Progenitor cell of endocrine pancreas (in vitro differentiated cells): ENCODE results near the gene FBXL16. TPM values are rescaled to one million over a fixed set of nuclear protein-coding genes. Genes with fewer than 3 reads are reported as not detected.
"Not testable (repeated sequence)": the region's sequence is repeated elsewhere in the genome, so short reads cannot be mapped to it uniquely, and the experiment has no call there.

Source experiments
- DNase-seq: peaks from one replicate; pipeline ENCODE4 v3.0.0; 2021; ENCODE audit warnings: low spot score; ENCODE audit not compliant: unreplicated experiment
- H3K27ac Mint-ChIP-seq: 2 replicates; pipeline ENCODE4 v1.8.0; 2021; ENCODE audit warnings: mild to moderate bottlenecking, moderate library complexity, mixed read lengths
- H3K27me3 Mint-ChIP-seq: 2 replicates; pipeline ENCODE4 v1.8.0; 2021; ENCODE audit warnings: mixed read lengths
- H3K36me3 Mint-ChIP-seq: 2 replicates; pipeline ENCODE4 v1.8.0; 2022; ENCODE audit warnings: mixed read lengths; ENCODE audit not compliant: insufficient read depth
- H3K4me1 Mint-ChIP-seq: 2 replicates; pipeline ENCODE4 v1.8.0; 2021; ENCODE audit warnings: low read depth, mixed read lengths
- H3K4me3 Mint-ChIP-seq: 2 replicates; pipeline ENCODE4 v1.8.0; 2021; ENCODE audit warnings: low read depth, mild to moderate bottlenecking, moderate library complexity, mixed read lengths
- H3K9me3 Mint-ChIP-seq: 2 replicates; pipeline ENCODE4 v1.8.0; 2021; ENCODE audit warnings: low read depth, mixed read lengths
- CTCF ChIP-seq: fragments of 200-600 bp; sonication (generic); IDR thresholded peaks from one replicate; pipeline ENCODE4 v1.5.0; 2021; ENCODE audit warnings: antibody characterized with exemption, mild to moderate bottlenecking; ENCODE audit not compliant: unreplicated experiment
- total RNA-seq: library from RNA; stranded (reverse); gene quantifications from 2 replicates; pipeline ENCODE4 v1.2.1, GENCODE V29; 2021

Gene FBXL16
- total RNA-seq, 1 donor from 2014 or later, result 4.3 TPM

- peak; percentile 57 for DNase-seq
- no peaks in the 10 kb centered on the region for H3K9me3 Mint-ChIP-seq
- H3K27ac Mint-ChIP-seq, result peak overlapping the region; percentile 54
Observed at GRCh38 chr16:716200-716568, 10.6 kb upstream of the FBXL16 start.

DNA sequence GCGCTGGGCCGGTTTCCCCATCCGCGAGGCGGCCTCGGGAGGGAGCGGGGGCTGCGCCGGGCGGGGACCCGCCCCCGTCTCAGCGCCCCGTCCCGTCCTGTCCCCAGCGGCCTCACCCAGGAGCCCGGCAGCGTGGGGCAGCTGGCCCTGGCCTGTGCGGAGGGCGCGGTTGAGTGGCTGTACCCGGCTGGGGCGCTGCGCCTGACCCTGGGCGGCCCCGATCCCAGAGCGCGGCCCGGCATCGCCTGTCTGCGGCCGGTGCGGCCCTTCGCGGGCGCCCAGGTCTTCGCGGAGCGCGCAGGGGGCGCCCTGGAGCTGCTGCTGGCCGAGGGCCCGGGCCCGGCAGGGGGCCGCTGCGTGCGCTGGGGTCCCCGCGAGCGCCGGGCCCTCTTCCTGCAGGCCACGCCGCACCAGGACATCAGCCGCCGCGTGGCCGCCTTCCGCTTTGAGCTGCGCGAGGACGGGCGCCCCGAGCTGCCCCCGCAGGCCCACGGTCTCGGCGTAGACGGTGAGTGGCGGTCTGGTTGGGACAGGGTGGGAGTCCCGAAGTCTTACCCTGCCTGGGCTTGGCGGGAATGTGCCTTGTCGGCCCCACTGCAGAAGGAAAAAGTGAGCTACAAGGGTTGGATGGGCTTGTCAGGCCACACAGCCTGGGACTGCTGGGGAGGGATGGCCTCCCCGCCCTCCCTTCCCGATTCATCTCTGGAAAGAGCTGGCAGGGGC, 10.0 kb upstream of the FBXL16 start:
- H3K9me3 Mint-ChIP-seq, result no peaks in the 10 kb centered on the region
- H3K4me3 Mint-ChIP-seq, result peak overlapping the region; percentile 74
- peaks cover 5% of the 10 kb centered on the region for H3K27me3 Mint-ChIP-seq
- H3K4me1 Mint-ChIP-seq, result peaks cover 12% of the 10 kb centered on the region
- peak; percentile 51 for TF ChIP-seq CTCF
- peak overlapping the region; percentile 54 for H3K27ac Mint-ChIP-seq
- H3K36me3 Mint-ChIP-seq, result no peaks in the 10 kb centered on the region
- no peak for DNase-seq

More at GRCh38 chr16:716200-716568, 10.6 kb upstream of the FBXL16 start:
- Mint-ChIP-seq H3K4me1 (peaks cover 12% of the 10 kb centered on the region), H3K4me3 (peak overlapping the region; percentile 74), H3K27me3 (peaks cover 5% of the 10 kb centered on the region), H3K36me3 (no peaks in the 10 kb centered on the region)
- no peak for TF ChIP-seq CTCF

GRCh38 chr16:714558-715476, 9.2 kb upstream of the FBXL16 start, which contains the start of gene METRN:
Gene METRN (plus strand): TSS chr16:715118. CDS start chr16:715290, 172 bp downstream.
- H3K27ac Mint-ChIP-seq, result peak within 1 kb of the TSS; percentile 54
- peaks cover 9% of the 10 kb centered on the region for H3K4me1 Mint-ChIP-seq
- peak; percentile 90 for DNase-seq
- H3K27me3 Mint-ChIP-seq, result peaks cover 8% of the 10 kb centered on the region
- H3K4me3 Mint-ChIP-seq, result peak within 1 kb of the TSS; percentile 74
- no peak for TF ChIP-seq CTCF
- no peaks in the 10 kb centered on the region for H3K9me3 Mint-ChIP-seq
- no peaks in the 10 kb centered on the region for H3K36me3 Mint-ChIP-seq

DNA sequence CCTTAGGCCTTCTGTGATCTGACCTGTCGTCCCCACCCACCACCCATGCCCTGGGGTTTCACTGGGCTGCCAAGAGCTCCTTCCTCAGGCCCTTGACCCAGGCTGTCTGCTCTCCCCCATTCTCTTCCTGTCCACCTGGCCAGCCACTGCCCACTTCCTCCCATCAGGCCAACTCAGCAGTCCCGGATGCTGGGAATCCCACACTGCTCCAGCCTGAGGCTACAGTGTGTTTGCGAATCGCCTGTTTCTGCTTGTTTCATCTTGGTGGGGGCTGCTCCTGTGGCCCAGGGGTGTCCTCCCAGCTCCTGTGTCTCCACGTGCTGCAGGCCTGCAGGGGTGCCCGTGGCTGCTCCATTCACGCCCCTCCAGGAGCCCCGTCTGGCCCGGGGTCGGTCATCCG, 8.5 kb upstream of the FBXL16 start:
- no peaks in the 10 kb centered on the region for H3K36me3 Mint-ChIP-seq
- H3K4me3 Mint-ChIP-seq, result peak overlapping the region; percentile 46
- H3K4me1 Mint-ChIP-seq, result peaks cover 6% of the 10 kb centered on the region
- no peaks in the 10 kb centered on the region for H3K9me3 Mint-ChIP-seq
- H3K27me3 Mint-ChIP-seq, result peaks cover 14% of the 10 kb centered on the region
- TF ChIP-seq CTCF, result no peak
- no peak overlapping the region for H3K27ac Mint-ChIP-seq
- no peak for DNase-seq

DNA sequence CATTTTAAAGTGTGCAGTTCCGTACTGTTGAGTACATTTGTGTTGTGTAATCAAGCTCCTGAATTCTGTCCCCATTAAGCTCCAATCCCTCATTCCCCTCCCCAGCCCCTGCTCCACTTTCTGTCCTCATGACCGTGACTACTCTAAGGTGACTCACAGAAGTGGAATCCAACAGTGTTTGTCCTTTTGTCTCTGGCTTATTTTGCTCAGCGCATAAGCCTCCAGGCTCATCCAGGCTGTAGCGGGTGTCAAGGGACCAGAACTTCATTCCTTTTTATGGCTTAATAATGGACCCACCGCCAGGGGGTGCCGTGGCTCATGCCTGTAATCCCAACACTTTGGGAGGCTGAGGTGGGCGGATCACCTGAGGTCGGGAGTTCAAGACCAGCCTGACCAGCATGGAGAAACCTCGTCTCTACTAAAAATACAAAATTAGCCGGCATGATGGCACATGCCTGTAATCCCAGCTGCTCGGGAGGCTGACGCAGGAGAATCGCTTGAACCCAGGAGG, 7.2 kb upstream of the FBXL16 start:
- not testable (repeated sequence) for H3K4me1 Mint-ChIP-seq, H3K9me3 Mint-ChIP-seq, H3K36me3 Mint-ChIP-seq, DNase-seq
- TF ChIP-seq CTCF, result peak; percentile 48
- peaks cover 26% of the 10 kb centered on the region for H3K27me3 Mint-ChIP-seq
- peak overlapping the region; percentile 69 for H3K27ac Mint-ChIP-seq
- H3K4me3 Mint-ChIP-seq, result peak overlapping the region; percentile 36
